GM18520 (cell line): ENCODE measurements around the gene AMZ2.
"Not testable (repeated sequence)": the region's sequence is repeated elsewhere in the genome, so short reads cannot be mapped to it uniquely, and the experiment has no call there.

ENCODE experiments used
- ATAC-seq: cut with Tn5 transposase; IDR thresholded peaks from one replicate; pipeline ENCODE4 v1.9.1; 2021; ENCODE audit not compliant: unreplicated experiment

The AMZ2 gene, protein sequence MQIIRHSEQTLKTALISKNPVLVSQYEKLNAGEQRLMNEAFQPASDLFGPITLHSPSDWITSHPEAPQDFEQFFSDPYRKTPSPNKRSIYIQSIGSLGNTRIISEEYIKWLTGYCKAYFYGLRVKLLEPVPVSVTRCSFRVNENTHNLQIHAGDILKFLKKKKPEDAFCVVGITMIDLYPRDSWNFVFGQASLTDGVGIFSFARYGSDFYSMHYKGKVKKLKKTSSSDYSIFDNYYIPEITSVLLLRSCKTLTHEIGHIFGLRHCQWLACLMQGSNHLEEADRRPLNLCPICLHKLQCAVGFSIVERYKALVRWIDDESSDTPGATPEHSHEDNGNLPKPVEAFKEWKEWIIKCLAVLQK

DNA sequence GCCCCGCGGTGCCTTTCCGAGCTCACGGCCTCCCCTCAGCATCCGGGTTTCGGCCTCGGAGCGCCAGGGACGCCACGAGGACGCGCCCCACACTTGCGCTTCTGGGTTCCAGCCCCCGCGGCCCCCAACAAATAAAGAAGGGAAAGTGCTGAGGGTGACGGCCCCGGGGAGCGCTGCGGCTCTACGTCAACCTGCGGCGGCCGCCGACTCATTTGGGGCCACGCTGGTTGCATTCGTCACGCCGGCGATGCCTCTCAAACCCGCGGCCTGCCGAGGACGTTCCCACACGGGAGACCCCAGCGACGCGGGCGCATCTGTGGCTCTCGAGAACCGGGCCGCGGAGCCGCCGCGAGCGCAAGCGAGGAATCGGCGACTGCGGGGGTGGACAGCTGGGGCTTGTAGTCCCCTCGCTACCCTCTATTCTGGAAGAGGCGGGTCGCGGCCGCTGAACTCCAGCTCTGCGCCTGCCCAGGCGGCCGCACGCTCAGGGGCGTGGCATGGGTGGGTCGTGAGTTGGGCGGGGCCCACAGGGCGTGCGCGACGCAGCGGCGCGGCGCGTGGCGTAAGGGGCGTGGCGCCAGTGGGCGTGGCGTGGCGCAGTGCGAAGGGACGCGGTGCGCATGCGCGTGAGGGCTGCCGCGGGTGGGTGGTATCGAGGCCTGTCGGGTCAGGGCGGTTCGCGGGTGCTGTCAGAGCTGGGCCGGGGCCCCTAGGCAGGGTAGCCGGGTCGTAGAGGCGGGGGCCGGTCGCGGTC, at the start of gene AMZ2:
AMZ2 (plus strand) TSS at position 599 of the 754 bp plus-strand sequence. CDS start 2,145 bp downstream, outside the sequence.
- ATAC-seq, result peak; percentile 82

DNA sequence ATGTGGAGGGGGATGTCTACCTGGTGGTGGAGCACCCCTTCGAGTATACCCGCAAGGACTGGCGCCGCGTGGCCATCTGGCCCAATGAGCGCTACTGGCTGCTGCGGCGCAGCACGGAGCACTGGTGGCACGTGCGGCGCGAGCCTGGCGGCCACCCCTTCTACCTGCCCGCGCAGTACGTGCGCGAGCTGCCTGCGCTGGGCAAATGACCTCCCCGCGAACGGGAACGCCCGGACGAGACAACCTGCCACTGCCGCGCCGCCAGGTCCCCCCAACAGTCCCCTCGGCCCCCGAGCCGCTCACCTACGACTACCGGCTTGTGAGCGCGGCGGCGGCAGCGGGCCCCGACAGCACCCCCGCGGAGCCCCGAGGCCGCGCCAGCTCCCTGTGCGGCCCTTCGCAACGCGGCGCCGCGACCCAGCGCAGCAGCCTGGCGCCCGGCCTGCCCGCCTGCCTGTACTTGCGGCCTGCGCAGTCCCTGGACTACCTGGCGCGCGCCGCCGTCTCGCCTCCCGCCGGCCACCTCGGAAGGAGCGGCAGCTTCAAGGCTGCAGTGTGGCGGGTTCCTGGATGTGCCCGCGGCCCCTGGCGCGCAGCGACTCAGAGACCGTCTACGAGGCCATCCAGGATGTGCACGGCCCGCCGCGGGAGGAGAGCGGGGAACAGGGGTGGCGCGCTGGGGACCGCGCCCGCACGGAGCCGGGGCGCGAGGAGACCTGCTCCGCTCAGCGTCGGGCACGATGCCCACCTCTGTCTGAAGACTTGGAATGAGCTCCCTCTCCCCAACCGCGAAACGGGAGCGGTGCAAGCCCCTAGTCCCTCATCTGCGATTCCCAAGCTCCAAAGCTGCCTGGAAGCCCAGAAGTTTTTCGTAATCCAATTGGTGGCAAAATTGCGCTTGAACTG, 48.7 kb upstream of the AMZ2 start:
- no peak for ATAC-seq

DNA sequence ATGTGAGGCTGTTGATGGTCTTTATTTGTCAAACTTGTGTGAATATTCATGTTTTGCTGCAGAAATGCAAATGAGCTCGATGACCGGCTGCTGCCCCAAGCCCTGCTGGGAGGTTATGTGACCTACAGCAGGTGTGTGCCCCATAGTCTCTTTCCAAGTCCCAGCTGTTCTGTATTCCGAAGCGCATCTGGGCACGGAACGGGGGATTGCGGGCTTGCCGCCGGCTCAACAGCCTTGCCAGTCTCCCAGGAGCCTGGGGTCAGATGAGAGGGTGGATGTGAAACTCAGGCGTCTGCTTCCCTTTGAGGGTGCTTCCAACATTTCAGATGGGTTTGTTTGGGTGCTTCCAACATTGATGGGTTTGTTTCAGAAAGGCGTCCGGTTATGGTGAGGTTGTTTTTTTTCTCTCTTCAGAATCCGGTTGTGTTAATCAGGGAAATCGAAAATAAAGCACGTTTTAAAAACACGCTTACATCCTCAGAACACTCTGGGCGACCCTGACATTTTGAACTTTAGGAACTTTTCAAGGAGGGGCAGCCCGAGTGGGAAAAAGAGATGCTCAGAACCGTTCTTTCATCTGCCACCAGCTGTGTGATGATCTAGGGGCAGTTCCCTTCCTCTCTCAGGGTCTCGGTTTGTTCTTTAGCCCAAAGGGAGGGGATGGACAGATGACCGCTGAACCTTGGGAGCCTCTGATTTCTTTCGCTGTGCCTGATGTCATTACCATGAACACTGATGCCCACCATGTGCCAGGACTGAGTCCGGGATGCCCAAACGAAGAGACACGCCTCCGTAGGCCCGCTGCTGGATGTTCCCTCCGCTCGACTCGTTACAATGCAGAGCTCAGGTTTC, 47.8 kb upstream of the AMZ2 start:
- no peak for ATAC-seq

DNA sequence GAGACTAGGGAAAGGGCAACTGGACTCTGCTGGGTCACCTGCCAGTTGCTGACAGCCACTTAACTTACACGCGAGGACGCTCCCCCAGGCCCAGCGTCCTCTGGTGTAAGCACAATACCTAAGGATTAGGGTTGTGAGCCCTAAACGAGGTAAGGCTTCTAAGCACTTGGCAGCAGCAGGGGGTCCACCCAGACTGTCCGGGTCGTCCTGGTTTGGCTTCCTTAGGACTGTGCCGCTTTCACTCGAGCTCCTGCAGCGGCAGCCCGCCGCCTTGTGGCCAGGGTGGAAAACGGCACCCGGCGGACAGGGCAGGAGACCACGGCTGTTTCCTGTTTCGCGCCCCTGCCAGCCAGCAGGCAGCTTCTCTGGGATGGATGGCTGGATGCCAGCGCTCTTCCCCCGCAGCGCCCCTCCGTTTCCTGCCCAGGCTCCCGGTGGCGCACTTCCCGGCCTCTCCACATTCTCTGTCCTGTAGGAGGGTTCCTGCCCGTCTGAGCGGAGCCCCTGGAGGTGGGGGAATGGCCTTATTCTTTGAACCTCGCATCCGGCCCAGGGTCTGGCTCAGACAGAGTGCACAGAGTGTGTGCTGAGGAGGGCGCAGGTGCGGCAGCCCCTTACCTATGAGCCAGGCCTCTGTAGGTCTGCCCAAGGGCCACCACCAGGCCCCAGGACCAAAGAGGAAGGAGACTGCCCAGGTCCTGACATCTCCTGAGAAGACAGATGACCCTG, 47.0 kb upstream of the AMZ2 start:
- ATAC-seq, result no peak

DNA sequence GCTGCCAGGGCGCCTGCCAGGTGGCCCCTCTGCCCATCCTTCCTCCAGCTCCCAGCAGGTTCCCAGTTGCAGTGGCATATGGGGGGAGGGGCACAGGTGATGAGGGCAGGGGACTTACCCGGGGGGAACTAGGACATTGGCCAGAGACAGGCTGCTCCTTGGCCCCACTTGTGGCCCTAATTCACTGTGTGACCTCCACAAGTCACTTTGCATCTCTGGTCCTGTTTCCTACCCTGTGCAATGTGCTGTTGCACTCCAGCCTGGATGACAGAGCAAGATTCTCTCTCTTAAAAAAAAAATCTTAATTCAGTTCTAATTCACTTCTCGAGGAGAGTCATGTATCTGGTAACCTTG, 46.4 kb upstream of the AMZ2 start:
- not testable (repeated sequence) for ATAC-seq

DNA sequence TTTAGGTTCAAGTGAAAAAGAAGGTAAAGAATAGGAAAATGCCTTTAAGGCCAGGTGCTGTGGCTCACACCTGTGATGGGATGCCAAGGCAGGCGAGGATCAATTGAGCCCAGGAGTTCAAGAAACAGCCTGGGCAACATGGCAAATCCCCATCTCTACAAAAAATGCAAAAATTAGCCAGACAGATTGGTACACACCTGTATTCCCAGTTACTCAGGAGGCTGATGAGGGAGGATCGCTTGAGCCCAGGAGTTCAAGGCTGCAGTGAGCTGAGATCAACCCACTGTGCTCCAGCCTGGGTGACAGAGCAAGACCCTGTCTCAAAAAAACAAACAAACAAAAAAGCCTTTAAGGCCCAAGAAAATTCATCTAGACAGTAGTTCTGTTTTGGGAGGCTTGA, 45.5 kb upstream of the AMZ2 start:
- not testable (repeated sequence) for ATAC-seq

DNA sequence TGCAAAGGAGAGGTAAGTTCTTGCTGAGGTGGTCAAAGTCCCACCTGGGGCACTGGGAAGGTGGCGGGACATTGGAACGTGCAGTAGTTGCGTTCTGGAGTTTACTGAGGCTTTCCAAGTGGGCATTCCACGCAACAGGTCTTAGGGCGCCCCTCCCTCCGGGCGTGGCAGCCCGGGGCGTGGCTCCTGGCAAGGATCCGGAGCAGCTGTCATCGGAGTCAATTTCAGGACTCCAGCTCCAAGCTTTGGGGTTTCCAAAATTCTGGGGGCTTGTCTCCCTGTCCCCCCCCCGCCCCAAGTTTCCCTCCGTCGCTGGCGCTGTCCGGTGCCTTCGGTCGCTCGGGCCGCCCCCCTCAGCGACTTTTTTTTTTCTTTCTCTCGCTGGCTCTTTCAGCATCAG, 43.1 kb upstream of the AMZ2 start:
- no peak for ATAC-seq

DNA sequence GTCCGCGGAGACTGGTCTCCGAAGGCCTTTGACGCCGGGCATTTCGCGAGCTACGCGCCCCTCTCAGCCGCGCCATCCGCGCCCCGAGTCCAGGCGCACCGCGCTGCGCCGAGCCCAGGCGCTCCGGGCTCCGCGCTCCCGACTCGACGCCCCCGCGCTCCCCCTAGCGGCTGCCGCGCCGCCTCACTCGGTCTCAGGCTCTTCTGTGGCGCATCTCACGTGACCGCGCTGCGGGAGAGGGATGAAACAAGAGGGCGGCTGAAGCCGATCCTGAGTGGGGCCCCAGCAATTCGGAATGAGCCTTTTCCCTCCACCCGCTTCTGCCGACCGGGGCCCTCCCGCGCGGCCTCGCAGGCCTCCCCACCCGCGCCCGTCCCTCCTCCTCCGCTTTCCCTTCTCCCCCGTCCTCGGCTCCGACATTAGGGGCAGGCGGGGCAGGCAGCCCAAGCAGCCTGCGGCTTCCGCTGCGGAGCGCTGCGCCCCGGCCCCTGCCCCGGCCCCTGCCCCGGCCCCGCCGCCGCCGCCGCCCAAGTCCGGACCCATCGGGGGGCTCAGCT, 42.5 kb upstream of the AMZ2 start:
- peak; percentile 92 for ATAC-seq

DNA sequence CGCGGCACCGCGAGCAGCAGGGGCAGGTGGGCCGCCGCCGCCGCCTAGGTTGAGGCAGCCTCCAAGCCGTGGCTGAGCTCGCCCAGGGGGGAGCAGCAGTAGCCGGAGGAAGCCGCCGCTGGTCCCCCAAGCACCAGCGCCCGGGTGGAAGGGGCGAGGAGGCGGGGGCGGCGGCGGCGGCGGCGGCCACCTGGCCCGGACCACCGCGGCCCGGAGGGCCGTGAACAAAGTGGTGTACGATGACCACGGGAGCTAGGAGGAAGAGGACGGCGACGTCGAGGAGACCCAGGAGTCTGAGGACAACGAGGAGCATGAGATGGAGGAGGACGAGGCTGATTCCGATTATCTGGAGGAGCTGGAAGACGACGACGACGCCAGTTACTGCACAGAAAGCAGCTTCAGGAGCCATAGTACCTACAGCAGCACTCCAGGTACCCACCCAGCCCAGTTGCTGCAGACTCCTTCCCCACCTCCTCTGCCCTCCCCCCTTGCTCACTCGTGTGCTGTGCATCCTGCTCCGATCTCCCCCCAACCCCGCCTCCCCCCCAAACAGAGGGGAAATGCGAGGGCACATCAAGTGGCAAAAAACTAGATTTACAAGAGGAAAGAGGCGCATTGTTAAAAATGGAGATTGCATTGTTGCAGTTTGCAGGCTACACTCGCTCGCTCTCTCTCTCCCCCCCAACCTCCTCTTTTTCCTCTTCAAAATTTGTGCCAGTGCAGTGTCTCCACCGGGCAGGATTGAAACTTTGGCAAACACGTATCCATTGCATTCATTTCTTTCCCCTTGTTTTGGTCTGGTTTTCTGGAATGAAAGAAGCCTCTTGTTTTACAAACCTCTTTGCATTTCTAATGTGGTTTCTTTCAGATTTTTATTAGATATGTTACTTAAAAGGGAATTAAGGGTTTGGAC, 41.8 kb upstream of the AMZ2 start:
- peak; percentile 4 for ATAC-seq

DNA sequence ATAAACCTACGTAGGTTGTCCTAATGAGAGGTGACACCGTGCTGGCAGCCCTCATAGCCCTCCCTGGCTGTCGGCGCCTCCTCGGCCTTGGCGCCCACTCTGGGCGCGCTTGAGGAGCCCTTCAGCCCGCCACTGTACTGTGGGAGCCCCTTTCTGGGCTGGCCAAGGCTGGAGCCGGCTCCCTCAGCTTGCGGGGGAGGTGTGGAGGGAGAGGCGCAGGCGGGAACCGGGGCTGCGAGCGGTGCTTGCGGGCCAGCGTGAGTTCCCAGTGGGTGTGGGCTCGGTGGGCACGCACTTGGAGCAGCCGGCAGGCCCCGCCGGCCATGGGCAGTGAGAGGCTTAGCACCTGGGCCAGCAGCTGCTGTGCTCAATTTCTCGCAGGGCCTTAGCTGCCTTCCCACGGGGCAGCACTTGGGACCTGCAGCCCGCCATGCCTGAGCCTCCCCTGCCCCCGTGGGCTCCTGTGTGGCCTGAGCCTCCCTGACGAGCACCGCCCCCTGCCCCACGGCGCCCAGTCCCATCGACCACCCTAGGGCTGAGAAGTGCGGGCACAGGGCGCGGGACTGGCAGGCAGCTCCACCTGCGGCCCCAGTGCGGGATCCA, 40.1 kb upstream of the AMZ2 start:
- no peak for ATAC-seq

DNA sequence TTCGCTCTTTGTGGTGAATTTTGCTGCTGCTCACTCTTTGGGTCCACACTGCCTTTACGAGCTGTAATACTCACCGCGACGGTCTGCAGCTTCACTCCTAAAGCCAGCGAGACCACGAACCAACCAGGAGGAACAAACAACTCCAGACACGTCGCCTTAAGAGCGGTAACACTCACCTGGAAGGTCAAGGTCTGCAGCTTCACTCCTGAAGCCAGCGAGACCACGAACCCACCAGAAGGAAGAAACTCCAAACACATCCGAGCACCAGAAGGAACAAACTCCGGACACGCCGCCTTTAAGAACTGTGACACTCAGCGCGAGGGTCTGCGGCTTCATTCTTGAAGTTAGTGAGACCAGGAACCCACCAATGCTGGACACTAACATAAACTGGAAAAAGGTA, 39.2 kb upstream of the AMZ2 start:
- ATAC-seq, result not testable (repeated sequence)

DNA sequence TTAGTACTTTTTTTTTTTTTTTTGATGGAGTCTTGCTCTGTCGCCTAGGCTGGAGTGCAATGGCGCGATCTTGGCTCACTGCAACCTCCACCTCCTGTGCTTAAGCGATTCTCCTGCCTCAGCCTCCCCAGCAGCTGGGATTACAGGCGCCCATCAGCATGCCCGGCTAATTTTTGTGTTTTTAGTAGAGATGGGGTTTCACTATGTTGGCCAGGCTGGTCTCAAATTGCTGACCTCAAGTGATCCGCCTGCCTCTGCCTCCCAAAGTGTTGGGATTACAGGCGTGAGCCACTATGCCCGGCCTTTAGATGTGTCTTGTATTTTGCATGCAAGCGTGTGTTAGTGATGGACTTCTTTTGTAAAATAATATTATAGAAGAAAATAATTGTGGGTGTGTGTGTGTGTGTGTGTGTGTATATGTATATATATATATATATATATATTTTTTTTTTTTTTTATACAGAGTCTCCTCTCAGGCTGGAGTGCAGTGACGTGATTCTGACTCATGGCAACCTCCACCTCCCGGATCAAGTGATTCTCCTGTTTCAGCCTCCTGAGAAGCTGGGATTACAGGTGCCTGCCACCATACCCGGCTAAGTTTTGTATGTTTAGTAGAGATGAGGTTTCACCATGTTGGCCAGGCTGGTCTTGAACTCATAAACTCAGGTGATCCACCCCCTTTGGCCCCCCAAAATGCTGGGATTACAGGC, 38.5 kb upstream of the AMZ2 start:
- not testable (repeated sequence) for ATAC-seq

DNA sequence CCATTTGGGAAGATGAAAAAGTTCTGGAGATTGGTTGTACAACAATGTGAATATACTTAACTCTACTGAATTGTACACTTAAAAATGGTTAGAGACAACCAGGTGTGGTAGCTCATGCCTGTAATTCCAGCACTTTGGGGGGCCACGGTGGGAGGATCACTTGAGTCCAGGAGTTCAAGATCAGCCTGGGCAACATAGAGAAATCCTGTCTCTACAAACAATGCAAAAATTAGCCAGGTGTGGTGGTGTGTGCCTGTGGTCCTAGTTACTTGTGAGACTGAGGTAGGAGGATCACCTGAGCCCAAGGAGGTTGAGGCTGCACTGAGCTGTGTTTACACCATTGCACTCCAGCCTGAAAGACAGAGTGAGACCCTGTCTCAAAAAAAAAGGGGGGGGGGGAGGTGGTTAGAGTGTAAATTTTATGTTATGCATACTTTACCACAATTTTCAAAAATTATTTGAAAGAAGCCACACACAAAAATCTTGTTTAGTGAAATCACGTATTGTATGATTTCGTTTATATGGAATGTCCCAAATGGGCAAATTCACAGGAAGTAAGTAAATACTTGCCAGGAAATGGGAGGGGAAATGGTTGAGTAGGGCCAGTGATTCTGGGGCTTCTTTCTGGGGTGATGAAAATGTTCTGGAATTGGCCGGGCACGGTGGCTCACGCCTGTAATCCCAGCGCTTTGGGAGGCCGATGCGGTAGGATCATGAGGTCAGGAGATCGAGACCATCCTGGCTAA, 37.1 kb upstream of the AMZ2 start:
- no peak for ATAC-seq

DNA sequence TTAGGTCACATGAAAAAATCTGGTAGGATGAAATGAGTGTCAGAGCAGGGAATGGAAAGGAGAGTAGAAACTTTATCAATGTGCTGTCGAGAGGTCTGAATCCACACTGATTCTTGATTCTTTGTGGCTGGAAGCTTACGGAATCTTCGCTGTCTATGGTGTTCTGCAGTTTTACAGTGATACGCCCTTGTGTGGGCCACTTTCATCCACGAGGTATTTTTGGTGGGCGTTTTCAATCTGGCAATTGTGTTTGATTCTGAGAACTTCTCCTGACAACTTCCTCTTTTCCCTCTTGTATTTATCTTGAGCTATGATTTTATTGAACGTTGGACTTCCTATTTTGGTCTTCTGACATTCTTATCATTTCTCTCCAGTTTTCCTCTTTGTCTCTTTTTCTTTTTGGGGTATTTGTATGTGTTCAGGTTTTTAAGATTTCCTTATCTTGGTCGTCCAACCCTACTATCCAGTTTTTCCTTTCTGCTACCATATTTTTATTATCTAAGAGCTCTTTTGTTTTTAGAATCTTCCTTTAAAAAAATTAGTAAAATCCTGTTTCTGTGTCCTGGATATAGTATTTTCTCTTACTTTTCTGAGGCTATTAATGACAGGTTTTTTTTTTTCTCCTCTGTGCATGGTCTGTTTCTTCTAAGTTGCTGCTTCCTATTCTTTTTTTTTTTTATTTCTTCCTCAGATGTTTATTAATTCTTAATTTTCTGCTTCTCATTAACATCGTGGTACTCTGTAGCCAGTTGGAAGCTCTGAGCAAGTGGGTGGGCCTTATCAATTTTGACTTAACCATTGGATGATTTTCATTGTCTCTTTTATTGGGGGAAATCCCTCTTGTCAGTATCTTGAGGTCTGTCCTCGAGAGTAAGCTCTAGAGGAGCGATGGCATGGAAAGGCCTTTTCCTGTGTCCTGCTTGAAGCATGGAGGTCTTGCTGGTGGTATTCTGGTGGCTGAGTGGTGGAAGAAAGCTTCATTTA, 34.1 kb upstream of the AMZ2 start:
- not testable (repeated sequence) for ATAC-seq

DNA sequence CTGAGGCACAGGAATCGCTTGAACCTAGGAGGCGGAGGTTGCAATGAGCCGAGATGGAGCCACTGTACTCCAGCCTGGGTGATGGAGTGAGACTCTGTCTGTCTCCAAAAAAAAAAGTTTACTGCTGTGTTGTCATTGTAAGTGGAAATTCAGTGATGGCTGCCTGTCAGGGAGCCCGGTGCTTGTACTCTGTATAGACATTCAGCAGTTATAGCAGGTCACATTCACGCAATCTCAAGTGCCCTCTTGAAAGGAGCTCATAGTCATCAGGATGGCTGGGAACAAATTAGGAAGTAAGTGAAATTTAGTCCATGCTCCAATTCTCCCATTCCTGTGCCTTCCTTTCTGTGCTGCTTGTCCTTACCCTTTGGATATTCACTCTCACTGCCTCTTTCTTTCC, 32.4 kb upstream of the AMZ2 start:
- not testable (repeated sequence) for ATAC-seq

DNA sequence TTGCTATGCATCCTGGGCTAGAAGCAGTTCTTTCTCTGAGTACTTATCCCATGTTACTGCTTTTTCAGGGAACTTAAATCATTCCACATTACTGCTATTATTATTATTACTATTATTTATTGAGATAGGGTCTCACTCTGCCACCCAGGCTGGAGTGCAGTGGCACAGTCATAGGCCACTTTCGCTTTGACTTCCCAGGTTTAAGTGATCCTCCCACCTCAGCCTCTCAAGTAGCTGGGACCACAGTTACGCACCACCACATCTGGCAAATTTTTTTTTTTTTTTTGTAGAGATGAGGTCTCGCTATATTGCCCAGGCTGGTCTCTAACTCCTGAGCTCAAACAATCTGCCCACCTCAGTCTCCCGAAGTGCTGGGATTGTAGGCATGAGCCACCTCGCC, 28.4 kb upstream of the AMZ2 start:
- not testable (repeated sequence) for ATAC-seq
